H9 (cell line): ENCODE measurements around the gene GIMAP7. TPM values are rescaled to one million over a fixed set of nuclear protein-coding genes. Genes with fewer than 3 reads are reported as not detected.

ENCODE experiments used
- DNase-seq: peaks from one replicate; pipeline ENCODE4 v3.0.0-alpha.2; 2017
- H2AFZ ChIP-seq: one replicate; pipeline ENCODE4 v1.6.1; 2013; ENCODE audit warnings: mild to moderate bottlenecking, low read length, control low read depth, moderate library complexity
- H2AK5ac ChIP-seq: 2 replicates; pipeline ENCODE4 v1.6.1; 2013; ENCODE audit warnings: low read length, control low read depth, mixed read lengths; ENCODE audit not compliant: insufficient read length
- H2BK120ac ChIP-seq: one replicate; pipeline ENCODE4 v1.6.1; 2013; ENCODE audit warnings: low read depth, mild to moderate bottlenecking, low read length, control low read depth, inconsistent platforms; ENCODE audit not compliant: poor library complexity, severe bottlenecking
- H2BK12ac ChIP-seq: 2 replicates; pipeline ENCODE4 v1.6.1; 2013; ENCODE audit warnings: low read length, control low read depth, mixed read lengths, low read depth; ENCODE audit not compliant: insufficient read length
- H2BK15ac ChIP-seq: 2 replicates; pipeline ENCODE4 v1.6.1; 2013; ENCODE audit warnings: low read depth, low read length, control low read depth
- H2BK20ac ChIP-seq: one replicate; pipeline ENCODE4 v1.6.1; 2013; ENCODE audit warnings: low read depth, mild to moderate bottlenecking, low read length, control low read depth, inconsistent platforms; ENCODE audit not compliant: poor library complexity, severe bottlenecking
- H2BK5ac ChIP-seq: 2 replicates; pipeline ENCODE4 v1.6.1; 2013; ENCODE audit warnings: low read length, control low read depth, mixed read lengths; ENCODE audit not compliant: insufficient read length
- H3K14ac ChIP-seq: 2 replicates; pipeline ENCODE4 v1.6.1; 2013; ENCODE audit warnings: low read length, control low read depth; ENCODE audit not compliant: insufficient read depth
- H3K18ac ChIP-seq: 2 replicates; pipeline ENCODE4 v1.6.1; 2013; ENCODE audit warnings: low read depth, mild to moderate bottlenecking, mixed read lengths, low read length, control low read depth; ENCODE audit not compliant: insufficient read length
- H3K23ac ChIP-seq: 2 replicates; pipeline ENCODE4 v1.6.1; 2013; ENCODE audit warnings: low read length, control low read depth, mixed read lengths, low read depth; ENCODE audit not compliant: insufficient read length
- H3K23me2 ChIP-seq: 2 replicates; pipeline ENCODE4 v1.6.1; 2013; ENCODE audit warnings: low read depth, mild to moderate bottlenecking, mixed read lengths, low read length, control low read depth; ENCODE audit not compliant: insufficient read length, poor library complexity, severe bottlenecking
- H3K27ac ChIP-seq: 2 replicates; pipeline ENCODE4 v1.5.1; 2013; ENCODE audit warnings: low read length, control low read depth, mixed read lengths, low read depth; ENCODE audit not compliant: insufficient read length
- H3K27me3 ChIP-seq: 2 replicates; pipeline ENCODE4 v1.6.1; 2013; ENCODE audit warnings: low read length, control low read depth, inconsistent platforms; ENCODE audit not compliant: insufficient read depth
- H3K4ac ChIP-seq: 2 replicates; pipeline ENCODE4 v1.6.1; 2013; ENCODE audit warnings: low read depth, mild to moderate bottlenecking, control low read depth, inconsistent platforms, low read length, moderate library complexity
- H3K4me1 ChIP-seq: 2 replicates; pipeline ENCODE4 v1.6.1; 2013; ENCODE audit warnings: low read length, control low read depth, inconsistent platforms; ENCODE audit not compliant: insufficient read depth
- H3K4me2 ChIP-seq: 2 replicates; pipeline ENCODE4 v1.6.1; 2013; ENCODE audit warnings: low read length, control low read depth, mixed read lengths; ENCODE audit not compliant: insufficient read length, insufficient read depth
- H3K56ac ChIP-seq: 2 replicates; pipeline ENCODE4 v1.6.1; 2013; ENCODE audit warnings: low read depth, mild to moderate bottlenecking, mixed read lengths, low read length, control low read depth; ENCODE audit not compliant: insufficient read length
- H3K79me1 ChIP-seq: 2 replicates; pipeline ENCODE4 v1.6.1; 2013; ENCODE audit warnings: low read depth, mild to moderate bottlenecking, moderate library complexity, low read length, control low read depth, inconsistent platforms; ENCODE audit not compliant: insufficient read depth, poor library complexity, severe bottlenecking
- H3K79me2 ChIP-seq: 2 replicates; pipeline ENCODE4 v1.6.1; 2013; ENCODE audit warnings: low read length, control low read depth, inconsistent platforms; ENCODE audit not compliant: insufficient read depth
- H3K9ac ChIP-seq: 2 replicates; pipeline ENCODE4 v1.6.1; 2013; ENCODE audit warnings: low read length, control low read depth, mixed read lengths; ENCODE audit not compliant: insufficient read length; ENCODE audit errors: extremely low read depth
- H3K9me3 ChIP-seq: one replicate; pipeline ENCODE4 v1.6.1; 2013; ENCODE audit warnings: low read depth, low read length, inconsistent platforms; ENCODE audit not compliant: control insufficient read depth
- H3T11ph ChIP-seq: one replicate; pipeline ENCODE4 v1.6.1; 2013; ENCODE audit warnings: mild to moderate bottlenecking, low read length, control low read depth, inconsistent platforms
- H4K20me1 ChIP-seq: one replicate; pipeline ENCODE4 v1.6.1; 2013; ENCODE audit not compliant: control insufficient read depth, insufficient read length, insufficient read depth
- H4K5ac ChIP-seq: 2 replicates; pipeline ENCODE4 v1.6.1; 2013; ENCODE audit warnings: low read depth, mild to moderate bottlenecking, mixed read lengths, low read length, control low read depth; ENCODE audit not compliant: insufficient read length
- H4K8ac ChIP-seq: replicated peaks from 2 replicates; pipeline ENCODE4 v1.6.1; 2013; ENCODE audit warnings: low read length, control low read depth, mixed read lengths, low read depth; ENCODE audit not compliant: insufficient read length
- H4K91ac ChIP-seq: 2 replicates; pipeline ENCODE4 v1.6.1; 2013; ENCODE audit warnings: low read depth, mild to moderate bottlenecking, moderate library complexity, mixed read lengths, low read length, control low read depth; ENCODE audit not compliant: insufficient read length
- H3K27ac Mint-ChIP-seq, 3 experiments: 2 replicates in 2 of 3; 3 replicates in 1 of 3; pipeline ENCODE4 v1.8.0; 2020 to 2021; ENCODE audit warnings: mixed read lengths in 3 of 3, mild to moderate bottlenecking in 1 of 3, moderate library complexity in 1 of 3
- H3K27me3 Mint-ChIP-seq: 2 replicates; pipeline ENCODE4 v1.8.0; 2021; ENCODE audit warnings: low read depth, mild to moderate bottlenecking, moderate library complexity, mixed read lengths
- H3K36me3 Mint-ChIP-seq, 3 experiments: 2 replicates in 2 of 3; 3 replicates in 1 of 3; pipeline ENCODE4 v1.8.0; 2020 to 2021; ENCODE audit warnings: low read depth in 3 of 3, mixed read lengths in 3 of 3; ENCODE audit not compliant: insufficient read depth in 1 of 3
- H3K4me1 Mint-ChIP-seq, 2 experiments: 2 replicates each; pipeline ENCODE4 v1.8.0; 2020; ENCODE audit warnings: mixed read lengths in 2 of 2
- H3K4me3 Mint-ChIP-seq, 2 experiments: 2 replicates in 1 of 2; 3 replicates in 1 of 2; pipeline ENCODE4 v1.8.0; 2020 to 2021; ENCODE audit warnings: mild to moderate bottlenecking in 2 of 2, mixed read lengths in 2 of 2, moderate library complexity in 1 of 2
- H3K9me3 Mint-ChIP-seq, 2 experiments: 2 replicates in 1 of 2; 3 replicates in 1 of 2; pipeline ENCODE4 v1.8.0; 2020; ENCODE audit warnings: mild to moderate bottlenecking in 2 of 2, mixed read lengths in 2 of 2, moderate library complexity in 1 of 2
- WGBS: extraction: QIAGEN DNeasy Blood & Tissue Kit; methylation state at CpG from one replicate; pipeline ENCODE4 v1.1.7; 2013; ENCODE audit warnings: missing lambda C conversion rate, low lambda C conversion rate, mixed read lengths; ENCODE audit not compliant: insufficient read length; ENCODE audit errors: extremely low coverage; 5-methylcytosine and 5-hydroxymethylcytosine counted together
- total RNA-seq: library from RNA; stranded (reverse); gene quantifications from 2 replicates; pipeline ENCODE4 v1.2.1, GENCODE V29; 2021
- TF ChIP-seq, protein P1 (sequence below): fragments of 200-600 bp; sonication (generic); conservative IDR thresholded peaks from 3 replicates; pipeline ENCODE4 v1.8.0; 2021; ENCODE audit warnings: antibody characterized with exemption, mild to moderate bottlenecking

Gene GIMAP7
- total RNA-seq, 1 experiment from 2014 or later: not detected

GRCh38 chr7:150507947-150508602 lies 6.6 kb upstream of the GIMAP7 start:
- Histone ChIP-seq H2BK120ac (no peak overlapping the region), H3K4me2 (no peak overlapping the region), H3K9ac (no peak overlapping the region), H2AFZ (no peak overlapping the region), H2BK20ac (no peak overlapping the region), H3K4me1 (no peaks in the 10 kb centered on the region), H3K23ac (no peak overlapping the region), H3K4ac (no peak overlapping the region), H4K5ac (no peak overlapping the region), H2BK15ac (no peak overlapping the region), H2AK5ac (no peak overlapping the region), H3K79me2 (no peaks in the 10 kb centered on the region), H3K56ac (no peak overlapping the region), H3K79me1 (no peaks in the 10 kb centered on the region), H3K18ac (no peak overlapping the region), H4K91ac (no peak overlapping the region), H3K9me3 (no peaks in the 10 kb centered on the region), H4K8ac (no peak overlapping the region), H4K20me1 (no peaks in the 10 kb centered on the region), H3T11ph (no peak overlapping the region), H3K23me2 (no peaks in the 10 kb centered on the region), H2BK12ac (no peak overlapping the region), H3K14ac (no peak overlapping the region), H2BK5ac (no peak overlapping the region), H3K27ac (no peak overlapping the region), H3K27me3 (no peaks in the 10 kb centered on the region)
- H3K4me3 Mint-ChIP-seq: no peak overlapping the region
- H3K36me3 Mint-ChIP-seq: no peaks in the 10 kb centered on the region
- DNase-seq: no peak
- TF ChIP-seq, protein P1, sequence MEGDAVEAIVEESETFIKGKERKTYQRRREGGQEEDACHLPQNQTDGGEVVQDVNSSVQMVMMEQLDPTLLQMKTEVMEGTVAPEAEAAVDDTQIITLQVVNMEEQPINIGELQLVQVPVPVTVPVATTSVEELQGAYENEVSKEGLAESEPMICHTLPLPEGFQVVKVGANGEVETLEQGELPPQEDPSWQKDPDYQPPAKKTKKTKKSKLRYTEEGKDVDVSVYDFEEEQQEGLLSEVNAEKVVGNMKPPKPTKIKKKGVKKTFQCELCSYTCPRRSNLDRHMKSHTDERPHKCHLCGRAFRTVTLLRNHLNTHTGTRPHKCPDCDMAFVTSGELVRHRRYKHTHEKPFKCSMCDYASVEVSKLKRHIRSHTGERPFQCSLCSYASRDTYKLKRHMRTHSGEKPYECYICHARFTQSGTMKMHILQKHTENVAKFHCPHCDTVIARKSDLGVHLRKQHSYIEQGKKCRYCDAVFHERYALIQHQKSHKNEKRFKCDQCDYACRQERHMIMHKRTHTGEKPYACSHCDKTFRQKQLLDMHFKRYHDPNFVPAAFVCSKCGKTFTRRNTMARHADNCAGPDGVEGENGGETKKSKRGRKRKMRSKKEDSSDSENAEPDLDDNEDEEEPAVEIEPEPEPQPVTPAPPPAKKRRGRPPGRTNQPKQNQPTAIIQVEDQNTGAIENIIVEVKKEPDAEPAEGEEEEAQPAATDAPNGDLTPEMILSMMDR: no peak
- H3K4me1 Mint-ChIP-seq: no peaks in the 10 kb centered on the region
- no CpG with 5 or more reads among the region's 4 CpGs for WGBS
- no peaks in the 10 kb centered on the region; a peak in 1 of 5 replicates for H3K9me3 Mint-ChIP-seq
- H3K27me3 Mint-ChIP-seq: peaks cover 39% of the 10 kb centered on the region
- H3K27ac Mint-ChIP-seq: no peak overlapping the region
